Umbilical cord (tissue), 2 donors: Measurements from ENCODE around the gene LGALS8. TPM values are rescaled to one million over a fixed set of nuclear protein-coding genes. Genes with fewer than 3 reads are reported as not detected.

ENCODE experiments used
- DNase-seq: peaks from one replicate; pipeline ENCODE4 v3.0.0-alpha.2; 2015; ENCODE audit warnings: low spot score
- total RNA-seq: library from RNA; depleted of rRNA; stranded (reverse); fragments of >200 nt; gene quantifications from one replicate; pipeline ENCODE4 v1.2.3, GENCODE V29; 2014; ENCODE audit warnings: low replicate concordance; ENCODE audit not compliant: insufficient read depth

The LGALS8 gene
- total RNA-seq, 1 donor from 2014 or later, result 43.6 TPM

DNA sequence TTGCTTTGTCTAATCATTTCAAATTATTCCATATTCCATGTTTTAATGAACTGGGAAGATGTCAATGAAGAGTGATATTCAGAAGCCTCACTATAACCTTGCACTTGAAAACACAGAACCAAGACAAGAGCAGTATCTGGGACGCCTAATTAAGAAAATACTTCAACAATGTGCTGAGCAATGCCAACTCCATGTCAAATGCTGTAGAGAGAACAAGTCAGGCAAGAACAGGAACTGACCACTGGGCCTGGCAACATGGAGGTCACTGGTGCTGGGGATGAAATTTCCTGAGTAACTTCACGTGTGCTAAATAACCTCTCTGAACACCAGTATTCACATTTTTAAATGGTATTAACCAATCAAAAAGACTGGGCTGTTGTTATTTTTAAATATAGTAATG, 57.7 kb downstream of the LGALS8 start:
- no peak for DNase-seq

DNA sequence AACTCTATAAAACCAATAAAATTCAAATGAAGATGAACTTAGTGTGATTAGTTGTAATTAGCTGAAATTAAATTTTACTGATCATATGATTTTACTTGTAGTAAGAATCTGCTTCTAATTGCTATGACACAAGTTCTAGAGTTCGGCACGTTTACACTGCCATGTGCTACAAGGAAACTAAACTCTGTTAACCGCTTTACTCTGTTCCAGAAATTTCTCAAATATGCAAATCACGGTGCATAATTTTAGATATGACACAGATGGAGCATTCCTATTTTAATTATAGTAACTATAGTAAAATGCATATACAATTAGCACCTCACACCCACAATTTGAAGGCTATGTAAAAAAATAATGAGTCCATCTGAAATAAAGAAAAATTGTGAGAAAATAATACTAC, 65.7 kb downstream of the LGALS8 start:
- no peak for DNase-seq

DNA sequence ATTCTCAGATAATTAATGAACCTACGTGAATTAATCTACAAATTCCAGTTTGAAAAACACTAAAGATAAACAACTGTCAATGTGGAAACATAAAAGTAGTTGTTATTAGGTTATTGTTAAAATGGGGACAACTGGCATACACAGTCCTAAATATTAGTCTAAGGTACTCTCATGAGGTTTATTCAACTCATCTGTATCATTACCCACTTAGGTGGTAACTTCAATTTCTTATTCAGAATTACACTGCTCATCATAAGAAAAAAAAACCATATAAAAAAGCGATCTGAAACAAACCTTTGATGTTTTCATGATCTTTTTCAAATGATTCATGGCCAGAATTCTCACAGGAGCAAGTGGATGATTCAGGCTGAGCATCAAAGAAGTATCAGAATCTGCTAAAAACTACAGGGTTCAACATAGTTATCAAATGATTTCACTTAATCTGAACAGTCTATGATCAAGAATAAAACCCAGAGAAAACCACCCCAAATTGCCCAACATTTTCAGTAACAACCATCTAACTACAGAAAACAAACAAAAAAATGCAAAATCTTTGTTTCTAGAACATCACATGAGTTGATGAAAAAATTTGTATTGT, 66.9 kb downstream of the LGALS8 start:
- no peak for DNase-seq

DNA sequence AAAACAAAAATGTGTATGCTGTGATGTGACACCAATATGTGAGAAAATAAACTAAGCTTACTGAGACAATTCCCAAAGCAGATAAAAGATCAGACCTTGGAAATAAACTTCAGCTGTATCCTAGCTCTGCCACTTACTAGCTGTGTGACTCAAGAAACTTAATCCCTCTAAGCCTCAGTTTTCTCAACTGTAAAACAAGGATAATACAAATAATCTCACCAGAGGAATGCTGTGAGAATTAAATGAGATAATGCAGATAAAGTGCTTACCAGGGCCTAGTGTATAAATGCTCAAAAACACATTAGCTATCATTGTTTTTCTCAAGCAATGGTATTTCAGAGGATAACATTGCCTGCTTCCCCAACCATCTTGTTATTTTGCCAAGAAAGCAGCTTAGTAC, 78.4 kb downstream of the LGALS8 start:
- DNase-seq, result no peak

Other genes starting within 250 kb of the LGALS8 start
- 7.0 TPM for gene ERO1B, start 242.0 kb upstream of the LGALS8 start, total RNA-seq
- gene EDARADD, start 129.7 kb upstream of the LGALS8 start, total RNA-seq, result 5.3 TPM
- gene HEATR1, start 80.5 kb downstream of the LGALS8 start, total RNA-seq, result 45.0 TPM
- gene ACTN2, start 162.5 kb downstream of the LGALS8 start, total RNA-seq, result 1.4 TPM